HepG2 (cell line): ENCODE results near the gene ZNF8. TPM values are rescaled to one million over a fixed set of nuclear protein-coding genes. Genes with fewer than 3 reads are reported as not detected.

Source experiments
- CHCHD3 ChIP-seq: sonication (generic); formaldehyde crosslinking; IDR thresholded peaks from 2 replicates; pipeline ENCODE4 v1.8.0; 2022; ENCODE audit warnings: mild to moderate bottlenecking, missing genetic modification reagents, moderate library complexity
- FOXO4 ChIP-seq: sonication (generic); formaldehyde crosslinking; conservative IDR thresholded peaks from 2 replicates; pipeline ENCODE4 v1.8.1; 2023; ENCODE audit warnings: missing genetic modification reagents
- GZF1 ChIP-seq: sonication (generic); formaldehyde crosslinking; IDR thresholded peaks from 2 replicates; pipeline ENCODE4 v1.5.1; 2020; ENCODE audit warnings: mild to moderate bottlenecking, missing genetic modification reagents
- ISL2 ChIP-seq: sonication (generic); formaldehyde crosslinking; IDR thresholded peaks from 2 replicates; pipeline ENCODE4 v1.5.0; 2020; ENCODE audit warnings: missing genetic modification reagents
- RAD51 ChIP-seq: fragments of 450-650 bp; IDR thresholded peaks from 2 replicates; pipeline ENCODE4 v1.6.1; 2016; ENCODE audit warnings: borderline replicate concordance
- SP1 ChIP-seq, 2 experiments: fragments of 450-650 bp in 1 of 2; sonication (generic) in 1 of 2; formaldehyde crosslinking in 1 of 2; IDR thresholded peaks; 2 replicates each; pipeline versions ENCODE4 v1.4.0 to v1.6.1; 2016 to 2020; ENCODE audit warnings: missing genetic modification reagents in 1 of 2
- ZBTB3 ChIP-seq: sonication (generic); formaldehyde crosslinking; IDR thresholded peaks from 2 replicates; pipeline ENCODE4 v1.4.0; 2020; ENCODE audit warnings: low read depth, mild to moderate bottlenecking, moderate library complexity, missing genetic modification reagents, borderline replicate concordance
- ZMYM2 ChIP-seq: sonication (generic); formaldehyde crosslinking; IDR thresholded peaks from 2 replicates; pipeline ENCODE4 v1.8.0; 2022; ENCODE audit warnings: mild to moderate bottlenecking, missing genetic modification reagents
- ZNF10 ChIP-seq: sonication (generic); formaldehyde crosslinking; IDR thresholded peaks from 2 replicates; pipeline ENCODE4 v1.4.0; 2020; ENCODE audit warnings: mild to moderate bottlenecking, low read depth, missing genetic modification reagents, borderline replicate concordance
- ZNF180 ChIP-seq: sonication (generic); formaldehyde crosslinking; IDR thresholded peaks from 2 replicates; pipeline ENCODE4 v1.4.0; 2020; ENCODE audit warnings: low read depth, missing genetic modification reagents, borderline replicate concordance
- ZNF331 ChIP-seq: sonication (generic); formaldehyde crosslinking; IDR thresholded peaks from 2 replicates; pipeline ENCODE4 v1.4.0; 2020; ENCODE audit warnings: missing genetic modification reagents
- ZNF33B ChIP-seq: sonication (generic); formaldehyde crosslinking; IDR thresholded peaks from 2 replicates; pipeline ENCODE4 v1.5.1; 2020; ENCODE audit warnings: mild to moderate bottlenecking, missing genetic modification reagents
- ZNF350 ChIP-seq: sonication (generic); formaldehyde crosslinking; IDR thresholded peaks from 2 replicates; pipeline ENCODE4 v1.4.0; 2020; ENCODE audit warnings: mild to moderate bottlenecking, low read depth, missing genetic modification reagents, borderline replicate concordance
- ZNF460 ChIP-seq: sonication (generic); formaldehyde crosslinking; IDR thresholded peaks from 2 replicates; pipeline ENCODE4 v1.5.1; 2020; ENCODE audit warnings: missing genetic modification reagents, mild to moderate bottlenecking, borderline replicate concordance
- ZNF496 ChIP-seq: sonication (generic); formaldehyde crosslinking; IDR thresholded peaks from 2 replicates; pipeline ENCODE4 v1.8.1; 2023; ENCODE audit warnings: mild to moderate bottlenecking, moderate library complexity, missing genetic modification reagents; ENCODE audit not compliant: insufficient replicate concordance
- ZNF549 ChIP-seq: sonication (generic); formaldehyde crosslinking; IDR thresholded peaks from 2 replicates; pipeline ENCODE4 v1.5.0; 2020; ENCODE audit warnings: missing genetic modification reagents
- polyA plus RNA-seq, 8 experiments: library from polyadenylated mRNA; depleted of rRNA in 3 of 8; stranded (reverse) in 7 of 8; unstranded in 1 of 8; fragments of >200 nt; fragmentation: Illumina TruSeq in 4 of 8; extraction: Trizol in 4 of 8; gene quantifications; 2 replicates each; pipeline versions ENCODE4 v1.2.1 to v1.2.3, GENCODE V29; 2011 to 2016; ENCODE audit warnings: low read depth in 4 of 8, missing spikeins in 1 of 8, mixed read lengths in 1 of 8; ENCODE audit not compliant: insufficient read depth in 1 of 8
- total RNA-seq, 5 experiments: library from RNA; depleted of rRNA; stranded (reverse); fragments of >200 nt; fragmentation: Illumina TruSeq; extraction: Trizol; gene quantifications; 2 replicates each; pipeline ENCODE4 v1.2.3, GENCODE V29; 2016; ENCODE audit warnings: low read depth in 1 of 5
- TF ChIP-seq, protein P1 (sequence below): IDR thresholded peaks from 2 replicates; pipeline ENCODE4 v1.6.1; 2016; ENCODE audit warnings: low read depth
- TF ChIP-seq, protein P2 (sequence below): IDR thresholded peaks from 2 replicates; pipeline ENCODE4 v1.6.1; 2018; ENCODE audit warnings: missing genetic modification reagents

Gene ZNF8
- total and polyA plus RNA-seq, 2 of the 13 experiments (the other 11 are each of a cell fraction or from before 2014, with no cell fraction given), result 3.1 to 3.3 TPM

GRCh38 chr19:58326914-58327726 lies 48.4 kb downstream of the ZNF8 start, which contains the start of gene ZSCAN22 (continued):
- TF ChIP-seq, protein P1, sequence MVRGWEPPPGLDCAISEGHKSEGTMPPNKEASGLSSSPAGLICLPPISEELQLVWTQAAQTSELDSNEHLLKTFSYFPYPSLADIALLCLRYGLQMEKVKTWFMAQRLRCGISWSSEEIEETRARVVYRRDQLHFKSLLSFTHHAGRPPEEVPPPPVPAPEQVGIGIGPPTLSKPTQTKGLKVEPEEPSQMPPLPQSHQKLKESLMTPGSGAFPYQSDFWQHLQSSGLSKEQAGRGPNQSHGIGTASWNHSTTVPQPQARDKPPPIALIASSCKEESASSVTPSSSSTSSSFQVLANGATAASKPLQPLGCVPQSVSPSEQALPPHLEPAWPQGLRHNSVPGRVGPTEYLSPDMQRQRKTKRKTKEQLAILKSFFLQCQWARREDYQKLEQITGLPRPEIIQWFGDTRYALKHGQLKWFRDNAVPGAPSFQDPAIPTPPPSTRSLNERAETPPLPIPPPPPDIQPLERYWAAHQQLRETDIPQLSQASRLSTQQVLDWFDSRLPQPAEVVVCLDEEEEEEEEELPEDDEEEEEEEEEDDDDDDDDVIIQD (CRISPR knock-in tag), result no peak
- TF ChIP-seq ZNF33B (CRISPR knock-in tag), result peak; percentile 86
- no peak for TF ChIP-seq ZNF10 (CRISPR knock-in tag)
- 0 out of 2 replicates have a peak, but pooled peaks have one; percentile 34 for TF ChIP-seq GZF1 (CRISPR knock-in tag)
- TF ChIP-seq, protein P2, sequence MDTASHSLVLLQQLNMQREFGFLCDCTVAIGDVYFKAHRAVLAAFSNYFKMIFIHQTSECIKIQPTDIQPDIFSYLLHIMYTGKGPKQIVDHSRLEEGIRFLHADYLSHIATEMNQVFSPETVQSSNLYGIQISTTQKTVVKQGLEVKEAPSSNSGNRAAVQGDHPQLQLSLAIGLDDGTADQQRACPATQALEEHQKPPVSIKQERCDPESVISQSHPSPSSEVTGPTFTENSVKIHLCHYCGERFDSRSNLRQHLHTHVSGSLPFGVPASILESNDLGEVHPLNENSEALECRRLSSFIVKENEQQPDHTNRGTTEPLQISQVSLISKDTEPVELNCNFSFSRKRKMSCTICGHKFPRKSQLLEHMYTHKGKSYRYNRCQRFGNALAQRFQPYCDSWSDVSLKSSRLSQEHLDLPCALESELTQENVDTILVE (CRISPR knock-in tag), result peak; percentile 69; the same call in 1 of the 2 replicates
- peak; percentile 63; the same call in 1 of the 2 replicates for TF ChIP-seq ISL2 (CRISPR knock-in tag)
- TF ChIP-seq ZNF496 (CRISPR knock-in tag), result no peak
- no peak for TF ChIP-seq ZBTB3 (CRISPR knock-in tag)
- no peak for TF ChIP-seq CHCHD3 (CRISPR knock-in tag)
- no peak for TF ChIP-seq ZNF180 (CRISPR knock-in tag)
- TF ChIP-seq ZMYM2 (CRISPR knock-in tag), result peak; percentile 51; the same call in 1 of the 2 replicates
- no peak for TF ChIP-seq ZNF549 (CRISPR knock-in tag)
- no peak for TF ChIP-seq RAD51
- TF ChIP-seq SP1 (IDR thresholded peaks at IDR 0.05), result no peak
- TF ChIP-seq SP1 (CRISPR knock-in tag; IDR thresholded peaks at IDR 0.05), result peak; percentile 89
- TF ChIP-seq ZNF350 (CRISPR knock-in tag), result peak; percentile 89; the same call in 1 of the 2 replicates
- TF ChIP-seq ZNF331 (CRISPR knock-in tag), result peak; percentile 66
- no peak for TF ChIP-seq FOXO4 (CRISPR knock-in tag)
- TF ChIP-seq ZNF460 (CRISPR knock-in tag), result peak; percentile 43; the same call in 1 of the 2 replicates
